GM12865 (cell line): ENCODE data around the gene ACAA1.
"Not testable (repeated sequence)": the region's sequence is repeated elsewhere in the genome, so short reads cannot be mapped to it uniquely, and the experiment has no call there.

ENCODE experiments used
- DNase-seq: peaks from one replicate; pipeline ENCODE4 v3.0.0; 2010; ENCODE audit warnings: low read depth
- H3K4me3 ChIP-seq: 2 replicates; pipeline ENCODE4 v1.5.1; 2011; ENCODE audit warnings: mild to moderate bottlenecking, low read depth, low read length, control low read depth
- CTCF ChIP-seq: IDR thresholded peaks from 2 replicates; pipeline ENCODE4 v1.5.1; 2011; ENCODE audit warnings: low read length, control low read depth, low read depth, inconsistent platforms; ENCODE audit not compliant: insufficient read depth; ENCODE audit errors: missing control alignments

Gene ACAA1

DNA sequence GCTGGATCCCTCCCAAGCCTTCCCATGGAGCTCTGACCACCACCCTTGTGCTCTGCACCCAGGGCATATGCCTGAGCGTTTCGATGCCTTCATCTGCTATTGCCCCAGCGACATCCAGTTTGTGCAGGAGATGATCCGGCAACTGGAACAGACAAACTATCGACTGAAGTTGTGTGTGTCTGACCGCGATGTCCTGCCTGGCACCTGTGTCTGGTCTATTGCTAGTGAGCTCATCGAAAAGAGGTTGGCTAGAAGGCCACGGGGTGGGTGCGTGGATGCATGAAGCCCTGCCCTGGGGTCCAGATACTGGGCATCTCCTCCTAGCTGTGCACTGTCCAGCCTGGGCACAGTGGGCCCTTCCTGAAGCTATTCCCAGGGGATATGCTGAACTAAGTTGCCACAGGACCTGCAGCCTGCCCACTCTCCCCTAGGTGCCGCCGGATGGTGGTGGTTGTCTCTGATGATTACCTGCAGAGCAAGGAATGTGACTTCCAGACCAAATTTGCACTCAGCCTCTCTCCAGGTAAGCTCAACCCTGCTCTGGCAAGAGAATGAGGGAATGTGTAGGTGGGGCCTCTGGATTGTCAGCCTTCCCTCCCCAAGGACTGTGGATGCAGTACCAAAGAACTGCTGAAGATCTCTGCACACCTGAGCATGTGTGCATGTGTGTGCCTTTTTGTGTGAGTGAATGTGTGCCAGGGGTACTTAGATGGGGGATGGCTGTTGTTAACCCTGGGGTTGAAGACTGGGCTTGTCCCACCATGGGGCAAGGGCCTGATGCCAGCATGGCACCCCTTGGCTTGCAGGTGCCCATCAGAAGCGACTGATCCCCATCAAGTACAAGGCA, 3.6 kb upstream of the ACAA1 start:
- no peak for TF ChIP-seq CTCF
- no peak for DNase-seq
- peak overlapping the region; percentile 92; the same call in 1 of the 2 replicates for H3K4me3 ChIP-seq

DNA sequence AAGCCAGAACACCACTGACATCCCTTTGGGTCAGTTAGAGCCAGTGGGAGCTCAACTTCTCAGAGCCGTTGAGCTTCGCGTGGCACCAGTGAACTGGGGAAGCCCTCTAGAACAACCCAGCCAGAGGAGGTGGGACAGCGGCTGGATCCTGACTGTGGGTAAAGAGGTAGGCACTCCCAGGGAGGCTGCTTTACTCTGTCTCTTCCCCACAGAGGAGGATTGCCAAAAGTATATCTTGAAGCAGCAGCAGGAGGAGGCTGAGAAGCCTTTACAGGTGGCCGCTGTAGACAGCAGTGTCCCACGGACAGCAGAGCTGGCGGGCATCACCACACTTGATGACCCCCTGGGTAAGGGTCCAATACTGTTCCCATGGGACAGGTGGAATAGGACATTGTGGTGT, 2.7 kb upstream of the ACAA1 start:
- peak overlapping the region; percentile 92 for H3K4me3 ChIP-seq
- DNase-seq: no peak
- no peak for TF ChIP-seq CTCF

- H3K4me3 ChIP-seq: peak overlapping the region; percentile 92
- TF ChIP-seq CTCF: no peak
- DNase-seq: no peak
These were observed 2.3 kb upstream of the ACAA1 start for GRCh38 chr3:38139191-38139590.

- no peak for TF ChIP-seq CTCF
- peak; percentile 89 for DNase-seq
- peak within 1 kb of the TSS; percentile 92 for H3K4me3 ChIP-seq
These were observed 1.6 kb upstream of the ACAA1 start, which contains the start of gene MYD88 for GRCh38 chr3:38138349-38139190. MYD88 (plus strand) TSS chr3:38138661; CDS start chr3:38138701, 40 bp downstream.

- DNase-seq: peak; percentile 63
- no peak for TF ChIP-seq CTCF
- peak overlapping the region; percentile 92 for H3K4me3 ChIP-seq
These were observed 855 bp upstream of the ACAA1 start for GRCh38 chr3:38137615-38138348.

- DNase-seq: peak; percentile 65
- H3K4me3 ChIP-seq: peak overlapping the region; percentile 89
These were observed 542 bp downstream of the ACAA1 start for GRCh38 chr3:38136393-38136776.

GRCh38 chr3:38135621-38136277, 1.2 kb downstream of the ACAA1 start:
- not testable (repeated sequence) for DNase-seq

More at GRCh38 chr3:38136393-38136776, 542 bp downstream of the ACAA1 start:
- TF ChIP-seq CTCF: no peak

GRCh38 chr3:38134517-38135143, 2.3 kb downstream of the ACAA1 start:
- DNase-seq, H3K4me3 ChIP-seq: not testable (repeated sequence)

More at GRCh38 chr3:38135621-38136277, 1.2 kb downstream of the ACAA1 start:
- peak overlapping the region; percentile 89 for H3K4me3 ChIP-seq
